Urinary bladder (tissue), 4 donors: Measurements from ENCODE around the gene GPC6. TPM values are rescaled to one million over a fixed set of nuclear protein-coding genes. Genes with fewer than 3 reads are reported as not detected.

ENCODE experiments used
- DNase-seq: peaks from one replicate; pipeline ENCODE4 v3.0.0-alpha.2; 2015; ENCODE audit errors: extremely low spot score
- H3K27ac ChIP-seq: one replicate; pipeline ENCODE4 v1.5.1; 2013; ENCODE audit warnings: low read depth, mild to moderate bottlenecking, moderate library complexity
- H3K36me3 ChIP-seq: one replicate; pipeline ENCODE4 v1.6.1; 2013; ENCODE audit warnings: mild to moderate bottlenecking, moderate library complexity; ENCODE audit not compliant: insufficient read depth
- H3K4me1 ChIP-seq: one replicate; pipeline ENCODE4 v1.6.1; 2013; ENCODE audit warnings: mild to moderate bottlenecking, moderate library complexity; ENCODE audit not compliant: insufficient read depth
- H3K4me3 ChIP-seq: one replicate; pipeline ENCODE4 v1.5.1; 2013; ENCODE audit warnings: low read depth, low read length
- whole genome bisulfite sequencing: extraction: QIAGEN DNeasy Blood & Tissue Kit; methylation state at CpG from one replicate; pipeline ENCODE4 v1.1.7; 2013; 5-methylcytosine and 5-hydroxymethylcytosine counted together
- polyA plus RNA-seq: library from polyadenylated mRNA; stranded (reverse); fragments of 200-250 nt; gene quantifications from one replicate; pipeline ENCODE4 v1.2.3, GENCODE V29; 2013
- total RNA-seq: library from RNA; depleted of rRNA; stranded (reverse); fragments of >200 nt; gene quantifications from one replicate; pipeline ENCODE4 v1.2.3, GENCODE V29; 2014
- donor health status: healthy with polysubstance abuse.
- donor health status: healthy.

GPC6 gene
- total and polyA plus RNA-seq, 2 donors = 8.8 to 126 TPM

- no peak overlapping the region for H3K27ac ChIP-seq
- no peaks in the 10 kb centered on the region for H3K4me1 ChIP-seq
- H3K36me3 ChIP-seq = no peaks in the 10 kb centered on the region
- WGBS = 90% methylated on average over 1 of the region's 1 CpG
- no peak for DNase-seq
- no peak overlapping the region for H3K4me3 ChIP-seq
Observed at GRCh38 chr13:93778548-93778947, 551.9 kb downstream of the GPC6 start.

GRCh38 chr13:93784191-93784590 is 557.6 kb downstream of the GPC6 start:
- Histone ChIP-seq H3K4me1 (no peaks in the 10 kb centered on the region), H3K4me3 (no peak overlapping the region), H3K36me3 (no peaks in the 10 kb centered on the region), H3K27ac (no peak overlapping the region)
- 59% methylated on average over 1 of the region's 1 CpG for WGBS
- DNase-seq = no peak

- Histone ChIP-seq H3K4me3 (no peak overlapping the region), H3K27ac (no peak overlapping the region), H3K36me3 (no peaks in the 10 kb centered on the region), H3K4me1 (no peaks in the 10 kb centered on the region)
- WGBS = 72% methylated on average over 4 of the region's 4 CpGs
- DNase-seq = no peak
Observed at GRCh38 chr13:93786846-93787489, 560.4 kb downstream of the GPC6 start.

- Histone ChIP-seq H3K27ac (no peak overlapping the region), H3K4me3 (no peak overlapping the region), H3K36me3 (no peaks in the 10 kb centered on the region), H3K4me1 (no peaks in the 10 kb centered on the region)
- 85% methylated on average over 2 of the region's 2 CpGs for WGBS
- no peak for DNase-seq
Observed at GRCh38 chr13:93788456-93788855, 561.8 kb downstream of the GPC6 start.

- WGBS = 83% methylated on average over 2 of the region's 2 CpGs
- Histone ChIP-seq H3K27ac (no peak overlapping the region), H3K4me1 (no peaks in the 10 kb centered on the region), H3K36me3 (no peaks in the 10 kb centered on the region), H3K4me3 (no peak overlapping the region)
- no peak for DNase-seq
Observed at GRCh38 chr13:93789058-93789457, 562.5 kb downstream of the GPC6 start.

- H3K27ac ChIP-seq = no peak overlapping the region
- no peak overlapping the region for H3K4me3 ChIP-seq
- WGBS = 69% methylated on average over 3 of the region's 3 CpGs
- no peaks in the 10 kb centered on the region for H3K4me1 ChIP-seq
- no peaks in the 10 kb centered on the region for H3K36me3 ChIP-seq
- no peak for DNase-seq
Observed at GRCh38 chr13:93794197-93794885, 567.7 kb downstream of the GPC6 start.

GRCh38 chr13:93797463-93797862 is 570.9 kb downstream of the GPC6 start:
- Histone ChIP-seq H3K27ac (no peak overlapping the region), H3K4me1 (no peaks in the 10 kb centered on the region), H3K36me3 (no peaks in the 10 kb centered on the region), H3K4me3 (no peak overlapping the region)
- WGBS = 81% methylated on average over 2 of the region's 2 CpGs
- no peak for DNase-seq

- Histone ChIP-seq H3K4me1 (no peaks in the 10 kb centered on the region), H3K27ac (no peak overlapping the region), H3K36me3 (no peaks in the 10 kb centered on the region), H3K4me3 (no peak overlapping the region)
- WGBS = 75% methylated on average over 3 of the region's 3 CpGs
- DNase-seq = no peak
Observed at GRCh38 chr13:93800342-93800741, 573.7 kb downstream of the GPC6 start.

GRCh38 chr13:93805736-93806135 is 579.1 kb downstream of the GPC6 start:
- no peak for DNase-seq
- 81% methylated on average over 2 of the region's 2 CpGs for WGBS
- no peak overlapping the region for H3K27ac ChIP-seq
- H3K4me3 ChIP-seq = no peak overlapping the region
- no peaks in the 10 kb centered on the region for H3K4me1 ChIP-seq
- H3K36me3 ChIP-seq = no peaks in the 10 kb centered on the region

GRCh38 chr13:93806861-93807260 is 580.3 kb downstream of the GPC6 start:
- WGBS = 58% methylated on average over 1 of the region's 1 CpG
- Histone ChIP-seq H3K4me1 (no peaks in the 10 kb centered on the region), H3K4me3 (no peak overlapping the region), H3K36me3 (no peaks in the 10 kb centered on the region), H3K27ac (no peak overlapping the region)
- no peak for DNase-seq

GRCh38 chr13:93810264-93810663 is 583.7 kb downstream of the GPC6 start:
- H3K4me3 ChIP-seq = no peak overlapping the region
- H3K27ac ChIP-seq = no peak overlapping the region
- no peak for DNase-seq
- H3K4me1 ChIP-seq = no peaks in the 10 kb centered on the region
- no peaks in the 10 kb centered on the region for H3K36me3 ChIP-seq
- 67% methylated on average over 4 of the region's 4 CpGs for WGBS

- Histone ChIP-seq H3K36me3 (no peaks in the 10 kb centered on the region), H3K27ac (no peak overlapping the region), H3K4me3 (no peak overlapping the region), H3K4me1 (no peaks in the 10 kb centered on the region)
- no peak for DNase-seq
- WGBS = 71% methylated on average over 3 of the region's 3 CpGs
Observed at GRCh38 chr13:93811071-93811737, 584.6 kb downstream of the GPC6 start.

GRCh38 chr13:93811738-93812112 is 585.1 kb downstream of the GPC6 start:
- no peak for DNase-seq
- no peaks in the 10 kb centered on the region for H3K36me3 ChIP-seq
- no peak overlapping the region for H3K27ac ChIP-seq
- WGBS = 68% methylated on average over 3 of the region's 3 CpGs
- no peak overlapping the region for H3K4me3 ChIP-seq
- no peaks in the 10 kb centered on the region for H3K4me1 ChIP-seq

GRCh38 chr13:93814658-93815057 is 588.1 kb downstream of the GPC6 start:
- DNase-seq = no peak
- H3K36me3 ChIP-seq = no peaks in the 10 kb centered on the region
- H3K4me1 ChIP-seq = no peaks in the 10 kb centered on the region
- no peak overlapping the region for H3K4me3 ChIP-seq
- H3K27ac ChIP-seq = no peak overlapping the region
- WGBS = 90% methylated on average over 3 of the region's 3 CpGs
